ENCODE data around the gene GFRA4. TPM values are rescaled to one million over a fixed set of nuclear protein-coding genes. Genes with fewer than 3 reads are reported as not detected.

Gene GFRA4
- total RNA-seq, 1 experiment from 2014 or later: not detected

- no peak overlapping the region for H2BK20ac ChIP-seq (ENCODE audit: low read depth, low read length, poor library complexity, severe bottlenecking)
- no peaks in the 10 kb centered on the region for H3K79me2 ChIP-seq (ENCODE audit: insufficient read depth, low read length)
- no peak overlapping the region for H3K4ac ChIP-seq (ENCODE audit: low read depth, low read length)
Observed at GRCh38 chr20:3614466-3614865, 48.7 kb downstream of the GFRA4 start.

More at GRCh38 chr20:3614466-3614865, 48.7 kb downstream of the GFRA4 start:
- Histone ChIP-seq H2AK5ac (ENCODE audit: insufficient read length, low read length) (no peak overlapping the region), H2BK12ac (ENCODE audit: insufficient read length, low read depth, low read length) (no peak overlapping the region), H3K9me3 (ENCODE audit: control insufficient read depth, low read depth, low read length) (no peaks in the 10 kb centered on the region), H2AFZ (ENCODE audit: low read length) (no peak overlapping the region), H3K4me2 (ENCODE audit: insufficient read depth, insufficient read length, low read length) (no peak overlapping the region), H4K20me1 (ENCODE audit: control insufficient read depth, insufficient read depth, insufficient read length) (no peaks in the 10 kb centered on the region), H3K27ac (ENCODE audit: insufficient read length, low read depth, low read length) (no peak overlapping the region), H2BK120ac (ENCODE audit: low read depth, low read length, poor library complexity, severe bottlenecking) (no peak overlapping the region), H2BK5ac (ENCODE audit: insufficient read length, low read length) (no peak overlapping the region), H3K23me2 (ENCODE audit: insufficient read length, low read depth, low read length, poor library complexity, severe bottlenecking) (no peaks in the 10 kb centered on the region), H3K18ac (ENCODE audit: insufficient read length, low read depth, low read length) (no peak overlapping the region), H4K91ac (ENCODE audit: insufficient read length, low read depth, low read length) (no peak overlapping the region), H3K56ac (ENCODE audit: insufficient read length, low read depth, low read length) (no peak overlapping the region), H4K8ac (replicated peaks; ENCODE audit: insufficient read length, low read depth, low read length) (no peak overlapping the region), H3K4me1 (ENCODE audit: insufficient read depth, low read length) (peaks cover 3% of the 10 kb centered on the region), H2BK15ac (ENCODE audit: low read depth, low read length) (no peak overlapping the region), H3K27me3 (ENCODE audit: insufficient read depth, low read length) (no peaks in the 10 kb centered on the region), H3K23ac (ENCODE audit: insufficient read length, low read depth, low read length) (no peak overlapping the region), H4K5ac (ENCODE audit: insufficient read length, low read depth, low read length) (no peak overlapping the region), H3K9ac (ENCODE audit: extremely low read depth, insufficient read length, low read length) (no peak overlapping the region), H3K14ac (ENCODE audit: insufficient read depth, low read length) (no peak overlapping the region), H3T11ph (ENCODE audit: low read length) (no peak overlapping the region), H3K79me1 (ENCODE audit: insufficient read depth, low read depth, low read length, poor library complexity, severe bottlenecking) (no peaks in the 10 kb centered on the region)
- Mint-ChIP-seq H3K27ac (peak overlapping the region in 1 of 3 experiments; percentile 51; a peak in 1 of 7 replicates), H3K27me3 (ENCODE audit: low read depth) (no peaks in the 10 kb centered on the region), H3K9me3 (no peaks in the 10 kb centered on the region), H3K4me3 (no peak overlapping the region), H3K36me3 (ENCODE audit: insufficient read depth in 1 of 3, low read depth in 3 of 3) (no peaks in the 10 kb centered on the region), H3K4me1 (peaks cover 13 to 16% of the 10 kb centered on the region in 2 experiments)
- TF ChIP-seq CTCF (conservative IDR thresholded peaks at IDR 0.05): no peak
- no CpG with 5 or more reads among the region's 5 CpGs for WGBS (ENCODE audit: extremely low coverage, insufficient read length, low lambda C conversion rate)
- no peak for DNase-seq
